ENCODE results near the gene ATP1B4.

Gene ATP1B4

DNA sequence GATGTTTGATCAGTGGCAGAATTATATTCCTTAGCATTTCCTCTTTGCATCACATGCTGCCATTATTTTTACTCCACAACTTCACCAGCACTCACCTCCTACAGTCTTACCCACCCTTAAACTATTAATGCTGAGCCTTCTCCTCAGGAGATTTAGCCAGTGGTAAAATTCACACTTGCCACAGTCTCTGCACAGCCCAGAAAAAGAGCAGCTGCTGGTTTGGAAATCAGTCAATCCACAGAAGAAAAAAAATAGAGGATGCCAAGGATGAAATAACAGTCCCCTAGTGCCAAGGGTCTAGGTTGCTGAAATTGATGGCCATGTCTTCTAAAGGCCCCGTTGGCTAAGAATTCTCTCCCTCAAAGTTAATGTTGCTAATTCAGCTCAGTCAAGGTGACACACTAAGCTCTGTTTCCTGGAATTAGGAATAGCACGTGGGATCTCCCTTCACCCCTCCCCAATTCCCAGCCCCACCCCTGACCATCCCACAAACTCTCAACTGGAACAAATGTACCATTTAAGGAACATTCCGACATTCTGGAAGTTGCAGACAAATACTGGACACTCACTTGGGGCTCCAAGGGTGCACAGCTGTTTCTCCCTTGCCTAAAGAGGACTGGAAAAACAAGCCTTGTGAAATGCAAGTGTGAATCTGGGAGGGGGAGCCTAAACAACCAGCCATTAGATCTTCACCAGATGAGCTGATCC is 5.7 kb downstream of the ATP1B4 start:
- no peaks in the 10 kb centered on the region for H3K9me3 ChIP-seq (ENCODE audit: control insufficient read depth, low read length)
- no peak overlapping the region for H3K4me3 ChIP-seq (ENCODE audit: low read depth, low read length)
- no peaks in the 10 kb centered on the region for H3K36me3 ChIP-seq (ENCODE audit: control insufficient read depth, insufficient read depth, low read length)
- no peaks in the 10 kb centered on the region for H3K27me3 ChIP-seq (ENCODE audit: control insufficient read depth, insufficient read depth, low read length)
- TF ChIP-seq, protein P1, sequence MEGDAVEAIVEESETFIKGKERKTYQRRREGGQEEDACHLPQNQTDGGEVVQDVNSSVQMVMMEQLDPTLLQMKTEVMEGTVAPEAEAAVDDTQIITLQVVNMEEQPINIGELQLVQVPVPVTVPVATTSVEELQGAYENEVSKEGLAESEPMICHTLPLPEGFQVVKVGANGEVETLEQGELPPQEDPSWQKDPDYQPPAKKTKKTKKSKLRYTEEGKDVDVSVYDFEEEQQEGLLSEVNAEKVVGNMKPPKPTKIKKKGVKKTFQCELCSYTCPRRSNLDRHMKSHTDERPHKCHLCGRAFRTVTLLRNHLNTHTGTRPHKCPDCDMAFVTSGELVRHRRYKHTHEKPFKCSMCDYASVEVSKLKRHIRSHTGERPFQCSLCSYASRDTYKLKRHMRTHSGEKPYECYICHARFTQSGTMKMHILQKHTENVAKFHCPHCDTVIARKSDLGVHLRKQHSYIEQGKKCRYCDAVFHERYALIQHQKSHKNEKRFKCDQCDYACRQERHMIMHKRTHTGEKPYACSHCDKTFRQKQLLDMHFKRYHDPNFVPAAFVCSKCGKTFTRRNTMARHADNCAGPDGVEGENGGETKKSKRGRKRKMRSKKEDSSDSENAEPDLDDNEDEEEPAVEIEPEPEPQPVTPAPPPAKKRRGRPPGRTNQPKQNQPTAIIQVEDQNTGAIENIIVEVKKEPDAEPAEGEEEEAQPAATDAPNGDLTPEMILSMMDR (IDR thresholded peaks at IDR 0.05): no peak
- no peaks in the 10 kb centered on the region for H3K79me2 ChIP-seq
- no peak overlapping the region for H3K4me2 ChIP-seq (ENCODE audit: low read length)
- H3K9ac ChIP-seq: no peak overlapping the region
- H2AFZ ChIP-seq: no peak overlapping the region
- H3K27ac ChIP-seq: no peak overlapping the region
- no peaks in the 10 kb centered on the region for H3K4me1 ChIP-seq

DNA sequence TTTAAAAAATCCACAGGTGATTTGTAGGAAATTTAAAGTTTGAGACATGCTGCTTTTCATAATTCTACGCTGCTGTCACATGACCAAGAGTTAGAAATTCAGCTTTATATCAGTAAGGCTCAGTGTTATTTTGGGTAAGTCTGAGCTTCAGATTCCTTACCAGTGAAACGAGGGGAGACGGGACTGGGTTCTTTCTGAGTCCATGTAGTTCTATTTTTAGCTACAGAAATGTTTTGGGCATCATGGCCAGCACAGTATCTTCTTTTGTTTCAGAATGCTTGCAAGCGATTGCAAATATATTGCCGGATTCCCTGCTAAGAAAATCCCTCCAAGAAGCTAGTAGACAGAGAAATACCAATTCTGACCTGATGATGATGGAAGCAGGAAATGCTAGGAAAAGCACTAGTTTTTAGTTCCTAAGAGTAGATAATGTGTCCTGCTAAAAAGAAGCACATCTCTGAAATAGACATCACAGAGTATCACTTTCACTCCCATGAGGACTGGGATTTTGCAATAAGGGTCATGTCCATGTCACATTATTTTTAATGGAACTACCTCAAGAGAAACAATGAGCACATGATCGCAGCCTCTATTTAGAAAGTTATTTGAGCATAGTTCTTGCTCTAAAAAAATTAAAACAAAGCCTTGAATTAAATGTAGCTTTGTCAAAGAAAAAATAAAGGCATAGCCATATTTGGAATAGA is 10.9 kb downstream of the ATP1B4 start:
- Histone ChIP-seq H3K79me2 (no peaks in the 10 kb centered on the region), H3K9ac (no peak overlapping the region), H3K36me3 (ENCODE audit: control insufficient read depth, insufficient read depth, low read length) (no peaks in the 10 kb centered on the region), H2AFZ (no peak overlapping the region), H3K4me2 (ENCODE audit: low read length) (no peak overlapping the region), H3K4me1 (no peaks in the 10 kb centered on the region), H3K9me3 (ENCODE audit: control insufficient read depth, low read length) (no peaks in the 10 kb centered on the region), H3K4me3 (ENCODE audit: low read depth, low read length) (no peak overlapping the region), H3K27ac (no peak overlapping the region), H3K27me3 (ENCODE audit: control insufficient read depth, insufficient read depth, low read length) (no peaks in the 10 kb centered on the region)
- TF ChIP-seq, protein P1 (IDR thresholded peaks at IDR 0.05): no peak

DNA sequence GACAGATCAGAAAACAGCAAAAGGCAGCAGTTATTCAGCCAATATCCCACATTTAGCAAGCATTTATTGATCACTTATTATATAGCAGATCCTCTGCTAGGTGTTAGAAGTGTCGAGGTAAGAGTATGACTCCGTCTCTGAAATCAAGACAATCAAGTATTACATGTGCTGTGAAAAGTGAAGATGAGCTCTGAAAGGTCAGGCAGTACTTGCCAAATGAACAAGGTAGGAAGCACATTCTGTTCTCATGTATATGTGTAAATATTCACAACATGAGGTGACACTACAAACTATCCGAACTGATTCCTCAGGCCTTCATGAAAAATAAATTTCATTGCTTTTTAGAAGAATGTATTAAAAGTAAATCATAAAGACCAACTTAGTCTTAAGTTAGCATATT is 15.3 kb downstream of the ATP1B4 start:
- no peak overlapping the region for H3K4me2 ChIP-seq (ENCODE audit: low read length)
- H3K9ac ChIP-seq: no peak overlapping the region
- H3K4me3 ChIP-seq (ENCODE audit: low read depth, low read length): no peak overlapping the region
- no peaks in the 10 kb centered on the region for H3K36me3 ChIP-seq (ENCODE audit: control insufficient read depth, insufficient read depth, low read length)
- H3K4me1 ChIP-seq: no peaks in the 10 kb centered on the region
- H3K79me2 ChIP-seq: no peaks in the 10 kb centered on the region
- no peaks in the 10 kb centered on the region for H3K27me3 ChIP-seq (ENCODE audit: control insufficient read depth, insufficient read depth, low read length)
- no peak overlapping the region for H3K27ac ChIP-seq
- TF ChIP-seq, protein P1 (IDR thresholded peaks at IDR 0.05): no peak
- no peak overlapping the region for H2AFZ ChIP-seq
- no peaks in the 10 kb centered on the region for H3K9me3 ChIP-seq (ENCODE audit: control insufficient read depth, low read length)

DNA sequence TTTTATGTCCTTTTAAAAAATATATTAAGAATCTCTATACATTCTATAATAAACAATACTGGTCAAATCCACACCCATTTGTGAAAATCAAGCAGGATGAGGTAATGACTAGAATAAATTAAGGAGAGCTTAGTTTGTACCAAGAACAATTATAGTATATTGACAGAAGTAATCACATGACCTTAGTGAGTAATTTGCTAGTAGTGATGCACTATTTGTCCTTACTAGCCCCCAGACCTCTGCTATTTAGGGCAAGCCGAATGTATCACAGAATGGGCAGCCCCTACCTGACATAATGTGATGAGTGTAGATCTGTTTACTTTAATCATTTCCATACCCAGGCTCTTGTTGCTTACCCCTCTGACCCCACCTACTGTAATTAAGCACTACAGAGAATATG is 15.8 kb downstream of the ATP1B4 start:
- H2AFZ ChIP-seq: no peak overlapping the region
- TF ChIP-seq, protein P1 (IDR thresholded peaks at IDR 0.05): no peak
- no peak overlapping the region for H3K4me3 ChIP-seq (ENCODE audit: low read depth, low read length)
- no peak overlapping the region for H3K27ac ChIP-seq
- H3K27me3 ChIP-seq (ENCODE audit: control insufficient read depth, insufficient read depth, low read length): no peaks in the 10 kb centered on the region
- no peaks in the 10 kb centered on the region for H3K79me2 ChIP-seq
- no peak overlapping the region for H3K4me2 ChIP-seq (ENCODE audit: low read length)
- no peaks in the 10 kb centered on the region for H3K4me1 ChIP-seq
- H3K36me3 ChIP-seq (ENCODE audit: control insufficient read depth, insufficient read depth, low read length): no peaks in the 10 kb centered on the region
- H3K9me3 ChIP-seq (ENCODE audit: control insufficient read depth, low read length): no peaks in the 10 kb centered on the region
- H3K9ac ChIP-seq: no peak overlapping the region

Measured in parathyroid adenoma (tissue), 2 donors.